Measurements from ENCODE around the gene CALB2. TPM values are rescaled to one million over a fixed set of nuclear protein-coding genes. Genes with fewer than 3 reads are reported as not detected.
A peak's percentile ranks its signal among the peaks of the same experiment; 100 is the strongest.

Gene CALB2
- total RNA-seq, 1 donor, result 1.1 TPM

DNA sequence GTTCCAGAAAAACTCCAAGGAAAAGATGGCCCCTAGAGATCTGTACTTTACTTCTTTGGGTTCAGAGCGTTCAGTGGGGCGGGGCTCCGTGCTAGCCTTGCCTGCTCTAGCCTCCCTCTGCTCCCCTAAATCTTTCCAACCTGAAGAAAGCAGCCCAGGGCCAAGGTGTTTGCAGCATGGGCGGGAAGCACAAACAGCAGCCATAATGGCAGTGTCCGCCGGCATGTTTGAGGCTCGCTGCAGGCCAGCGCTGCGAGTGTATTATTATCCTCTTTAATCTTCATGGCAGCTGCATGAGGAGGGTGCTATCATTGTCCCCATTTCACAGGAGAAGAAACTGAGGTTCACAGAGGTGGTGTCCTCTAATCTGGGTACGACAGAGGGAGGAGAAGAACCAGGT is 10.4 kb downstream of the CALB2 start:
- Histone ChIP-seq H3K9me3 (ENCODE audit: low read depth, low read length) (no peaks in the 10 kb centered on the region), H3K27me3 (ENCODE audit: insufficient read depth, low read length) (peaks cover 17% of the 10 kb centered on the region), H3K36me3 (ENCODE audit: insufficient read depth, low read length) (no peaks in the 10 kb centered on the region), H3K4me2 (ENCODE audit: insufficient read depth, low read length) (no peak overlapping the region), H3K27ac (ENCODE audit: low read depth, low read length) (no peak overlapping the region), H3K79me2 (ENCODE audit: insufficient read depth, low read length) (no peaks in the 10 kb centered on the region), H3K4me3 (ENCODE audit: insufficient read depth, low read length) (no peak overlapping the region), H4K20me1 (ENCODE audit: insufficient read depth, low read length) (no peaks in the 10 kb centered on the region), H2AFZ (ENCODE audit: low read length) (no peak overlapping the region), H3K4me1 (ENCODE audit: insufficient read depth, low read length) (no peaks in the 10 kb centered on the region)
- DNase-seq (ENCODE audit: insufficient read length, low spot score, missing footprints), result no peak
- TF ChIP-seq, protein P1, sequence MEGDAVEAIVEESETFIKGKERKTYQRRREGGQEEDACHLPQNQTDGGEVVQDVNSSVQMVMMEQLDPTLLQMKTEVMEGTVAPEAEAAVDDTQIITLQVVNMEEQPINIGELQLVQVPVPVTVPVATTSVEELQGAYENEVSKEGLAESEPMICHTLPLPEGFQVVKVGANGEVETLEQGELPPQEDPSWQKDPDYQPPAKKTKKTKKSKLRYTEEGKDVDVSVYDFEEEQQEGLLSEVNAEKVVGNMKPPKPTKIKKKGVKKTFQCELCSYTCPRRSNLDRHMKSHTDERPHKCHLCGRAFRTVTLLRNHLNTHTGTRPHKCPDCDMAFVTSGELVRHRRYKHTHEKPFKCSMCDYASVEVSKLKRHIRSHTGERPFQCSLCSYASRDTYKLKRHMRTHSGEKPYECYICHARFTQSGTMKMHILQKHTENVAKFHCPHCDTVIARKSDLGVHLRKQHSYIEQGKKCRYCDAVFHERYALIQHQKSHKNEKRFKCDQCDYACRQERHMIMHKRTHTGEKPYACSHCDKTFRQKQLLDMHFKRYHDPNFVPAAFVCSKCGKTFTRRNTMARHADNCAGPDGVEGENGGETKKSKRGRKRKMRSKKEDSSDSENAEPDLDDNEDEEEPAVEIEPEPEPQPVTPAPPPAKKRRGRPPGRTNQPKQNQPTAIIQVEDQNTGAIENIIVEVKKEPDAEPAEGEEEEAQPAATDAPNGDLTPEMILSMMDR (IDR thresholded peaks at IDR 0.05; ENCODE audit: extremely low read depth, low read depth, low read length), result no peak

DNA sequence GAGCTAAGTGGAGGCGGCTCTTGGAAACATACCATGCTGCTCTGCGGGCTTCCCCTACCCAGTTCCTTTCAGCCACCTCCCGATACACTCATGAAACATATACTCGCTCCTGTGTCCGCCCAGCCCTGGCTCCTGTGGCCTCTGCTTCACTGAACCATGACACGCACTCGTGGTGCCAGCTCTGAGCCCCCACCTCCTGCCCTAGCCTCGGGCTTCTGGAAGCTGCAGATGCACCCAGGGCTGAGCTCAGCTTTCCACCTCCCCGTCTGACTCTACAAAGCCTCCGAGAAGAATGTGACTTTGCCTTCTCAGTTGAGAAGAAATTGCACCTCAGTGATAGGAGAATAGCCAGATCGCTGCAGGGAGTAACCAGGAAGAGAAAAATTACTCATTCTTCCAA is 11.0 kb downstream of the CALB2 start:
- Histone ChIP-seq H2AFZ (ENCODE audit: low read length) (no peak overlapping the region), H3K4me2 (ENCODE audit: insufficient read depth, low read length) (no peak overlapping the region), H3K27me3 (ENCODE audit: insufficient read depth, low read length) (peaks cover 17% of the 10 kb centered on the region), H3K4me3 (ENCODE audit: insufficient read depth, low read length) (no peak overlapping the region), H3K9me3 (ENCODE audit: low read depth, low read length) (no peaks in the 10 kb centered on the region), H3K4me1 (ENCODE audit: insufficient read depth, low read length) (no peaks in the 10 kb centered on the region), H3K36me3 (ENCODE audit: insufficient read depth, low read length) (no peaks in the 10 kb centered on the region), H4K20me1 (ENCODE audit: insufficient read depth, low read length) (no peaks in the 10 kb centered on the region), H3K79me2 (ENCODE audit: insufficient read depth, low read length) (no peaks in the 10 kb centered on the region), H3K27ac (ENCODE audit: low read depth, low read length) (no peak overlapping the region)
- TF ChIP-seq, protein P1 (IDR thresholded peaks at IDR 0.05; ENCODE audit: extremely low read depth, low read depth, low read length), result no peak
- no peak for DNase-seq (ENCODE audit: insufficient read length, low spot score, missing footprints)

DNA sequence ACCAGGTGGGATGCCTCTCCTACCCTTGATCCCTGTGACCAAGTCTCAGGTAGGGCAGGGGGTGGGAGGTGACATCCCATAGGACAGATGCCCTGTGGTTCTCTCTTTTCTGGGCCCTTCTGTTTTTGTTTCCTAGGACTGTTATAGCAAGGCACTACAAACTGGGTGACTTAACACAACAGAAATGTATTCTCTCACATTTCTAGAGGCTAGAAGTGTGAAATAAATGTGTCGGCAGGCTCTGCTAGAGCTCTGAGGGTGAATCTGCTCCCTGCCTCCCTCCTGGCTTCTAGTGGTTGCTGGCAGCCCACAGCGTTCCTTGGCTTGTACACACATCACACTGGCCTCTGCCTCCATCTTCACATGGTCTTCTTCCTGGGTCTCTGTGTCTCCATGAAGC is 12.7 kb downstream of the CALB2 start:
- TF ChIP-seq, protein P1 (IDR thresholded peaks at IDR 0.05; ENCODE audit: extremely low read depth, low read depth, low read length), result no peak

DNA sequence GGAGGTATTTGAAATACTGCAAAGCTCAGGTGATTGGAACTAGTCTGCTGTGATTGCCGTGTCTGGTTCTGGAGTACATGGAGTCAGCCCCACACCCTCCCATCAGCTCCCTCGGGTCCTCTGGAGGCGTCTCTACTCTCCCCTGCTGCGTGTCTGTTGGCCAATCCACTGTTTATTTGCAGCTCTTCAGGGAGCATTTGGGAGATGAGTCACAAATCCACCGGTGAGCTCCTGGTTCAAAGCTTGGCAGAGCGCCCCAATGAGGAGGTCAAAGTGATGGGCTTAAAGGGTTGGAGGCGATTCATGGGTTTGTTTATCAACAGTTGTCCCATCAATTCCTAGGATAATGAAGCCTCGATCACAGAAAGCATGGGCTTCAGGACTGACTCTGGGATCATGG is 14.6 kb downstream of the CALB2 start:
- TF ChIP-seq, protein P1 (IDR thresholded peaks at IDR 0.05; ENCODE audit: extremely low read depth, low read depth, low read length), result no peak
- Histone ChIP-seq H3K4me1 (ENCODE audit: insufficient read depth, low read length) (no peaks in the 10 kb centered on the region), H3K9me3 (ENCODE audit: low read depth, low read length) (no peaks in the 10 kb centered on the region), H3K36me3 (ENCODE audit: insufficient read depth, low read length) (no peaks in the 10 kb centered on the region), H4K20me1 (ENCODE audit: insufficient read depth, low read length) (no peaks in the 10 kb centered on the region), H2AFZ (ENCODE audit: low read length) (no peak overlapping the region), H3K79me2 (ENCODE audit: insufficient read depth, low read length) (no peaks in the 10 kb centered on the region), H3K27ac (ENCODE audit: low read depth, low read length) (no peak overlapping the region), H3K4me2 (ENCODE audit: insufficient read depth, low read length) (no peak overlapping the region), H3K27me3 (ENCODE audit: insufficient read depth, low read length) (peaks cover 8% of the 10 kb centered on the region), H3K4me3 (ENCODE audit: insufficient read depth, low read length) (no peak overlapping the region)
- peak; percentile 29 for DNase-seq (ENCODE audit: insufficient read length, low spot score, missing footprints)

More for the DNA sequence above, 12.7 kb downstream of the CALB2 start:
- DNase-seq (ENCODE audit: insufficient read length, low spot score, missing footprints), result peak; percentile 50
- H3K27ac ChIP-seq (ENCODE audit: low read depth, low read length), result no peak overlapping the region
- no peaks in the 10 kb centered on the region for H3K79me2 ChIP-seq (ENCODE audit: insufficient read depth, low read length)
- no peaks in the 10 kb centered on the region for H3K9me3 ChIP-seq (ENCODE audit: low read depth, low read length)
- peaks cover 8% of the 10 kb centered on the region for H3K27me3 ChIP-seq (ENCODE audit: insufficient read depth, low read length)
- H3K4me2 ChIP-seq (ENCODE audit: insufficient read depth, low read length), result no peak overlapping the region
- H3K4me3 ChIP-seq (ENCODE audit: insufficient read depth, low read length), result no peak overlapping the region
- no peaks in the 10 kb centered on the region for H3K4me1 ChIP-seq (ENCODE audit: insufficient read depth, low read length)
- no peaks in the 10 kb centered on the region for H3K36me3 ChIP-seq (ENCODE audit: insufficient read depth, low read length)
- no peaks in the 10 kb centered on the region for H4K20me1 ChIP-seq (ENCODE audit: insufficient read depth, low read length)
- no peak overlapping the region for H2AFZ ChIP-seq (ENCODE audit: low read length)
